Activated naive CD8-positive, alpha-beta T cell treated with anti-CD3 and anti-CD28 coated beads for 36 hours (primary cell): ENCODE data around the gene RNU1-4. TPM values are rescaled to one million over a fixed set of nuclear protein-coding genes. Genes with fewer than 3 reads are reported as not detected.
"Not testable (repeated sequence)": the region's sequence is repeated elsewhere in the genome, so short reads cannot be mapped to it uniquely, and the experiment has no call there.

Experiments
- DNase-seq: peaks from one replicate; pipeline ENCODE4 v3.0.0; 2021
- H3K27ac Mint-ChIP-seq: one replicate; pipeline ENCODE4 v1.8.0; 2022; ENCODE audit warnings: mild to moderate bottlenecking, moderate library complexity, mixed read lengths
- H3K27me3 Mint-ChIP-seq: one replicate; pipeline ENCODE4 v1.8.0; 2022; ENCODE audit warnings: mild to moderate bottlenecking, mixed read lengths
- H3K36me3 Mint-ChIP-seq: one replicate; pipeline ENCODE4 v1.8.0; 2021; ENCODE audit warnings: mild to moderate bottlenecking, mixed read lengths
- H3K4me1 Mint-ChIP-seq: one replicate; pipeline ENCODE4 v1.8.0; 2021; ENCODE audit warnings: mixed read lengths
- H3K4me3 Mint-ChIP-seq: one replicate; pipeline ENCODE4 v1.8.0; 2022; ENCODE audit warnings: mild to moderate bottlenecking, moderate library complexity, mixed read lengths
- H3K9me3 Mint-ChIP-seq: one replicate; pipeline ENCODE4 v1.8.0; 2022; ENCODE audit warnings: mixed read lengths
- total RNA-seq, 2 experiments: library from RNA; stranded (reverse); gene quantifications; one replicate each; pipeline ENCODE4 v1.2.3, GENCODE V29; 2021

RNU1-4 gene
- total RNA-seq, 2 experiments from 2014 or later: 874 to 961 TPM

GRCh38 chr1:16770139-16770759 is 29.9 kb downstream of the RNU1-4 start:
- not testable (repeated sequence) for H3K9me3 Mint-ChIP-seq, H3K27ac Mint-ChIP-seq, H3K36me3 Mint-ChIP-seq, DNase-seq, H3K4me1 Mint-ChIP-seq, H3K4me3 Mint-ChIP-seq
- peaks cover 31% of the 10 kb centered on the region for H3K27me3 Mint-ChIP-seq

GRCh38 chr1:16770896-16771446 is 30.7 kb downstream of the RNU1-4 start:
- not testable (repeated sequence) for H3K9me3 Mint-ChIP-seq, H3K4me3 Mint-ChIP-seq, H3K4me1 Mint-ChIP-seq, H3K36me3 Mint-ChIP-seq, DNase-seq, H3K27ac Mint-ChIP-seq
- H3K27me3 Mint-ChIP-seq: peaks cover 27% of the 10 kb centered on the region

GRCh38 chr1:16772275-16773204 is 32.2 kb downstream of the RNU1-4 start:
- not testable (repeated sequence) for H3K36me3 Mint-ChIP-seq

GRCh38 chr1:16773205-16773596 is 32.9 kb downstream of the RNU1-4 start:
- not testable (repeated sequence) for H3K9me3 Mint-ChIP-seq, DNase-seq, H3K27ac Mint-ChIP-seq, H3K4me1 Mint-ChIP-seq, H3K36me3 Mint-ChIP-seq, H3K4me3 Mint-ChIP-seq
- peaks cover 27% of the 10 kb centered on the region for H3K27me3 Mint-ChIP-seq

More at GRCh38 chr1:16772275-16773204, 32.2 kb downstream of the RNU1-4 start:
- H3K4me3 Mint-ChIP-seq, DNase-seq, H3K9me3 Mint-ChIP-seq, H3K4me1 Mint-ChIP-seq, H3K27ac Mint-ChIP-seq: not testable (repeated sequence)
- H3K27me3 Mint-ChIP-seq: peaks cover 20% of the 10 kb centered on the region

- H3K9me3 Mint-ChIP-seq: not testable (repeated sequence)
Observed at GRCh38 chr1:16773723-16774122, 33.4 kb downstream of the RNU1-4 start.

GRCh38 chr1:16774773-16775172 is 34.5 kb downstream of the RNU1-4 start:
- H3K4me3 Mint-ChIP-seq, H3K36me3 Mint-ChIP-seq, DNase-seq, H3K27ac Mint-ChIP-seq, H3K4me1 Mint-ChIP-seq, H3K9me3 Mint-ChIP-seq: not testable (repeated sequence)
- peaks cover 31% of the 10 kb centered on the region for H3K27me3 Mint-ChIP-seq

More at GRCh38 chr1:16773723-16774122, 33.4 kb downstream of the RNU1-4 start:
- not testable (repeated sequence) for H3K4me3 Mint-ChIP-seq, H3K4me1 Mint-ChIP-seq, H3K27ac Mint-ChIP-seq, H3K36me3 Mint-ChIP-seq, DNase-seq
- peaks cover 27% of the 10 kb centered on the region for H3K27me3 Mint-ChIP-seq

GRCh38 chr1:16775290-16775689 is 35.0 kb downstream of the RNU1-4 start:
- not testable (repeated sequence) for H3K4me1 Mint-ChIP-seq, H3K9me3 Mint-ChIP-seq, H3K4me3 Mint-ChIP-seq, H3K36me3 Mint-ChIP-seq, H3K27ac Mint-ChIP-seq, DNase-seq
- peaks cover 28% of the 10 kb centered on the region for H3K27me3 Mint-ChIP-seq

GRCh38 chr1:16776248-16776647 is 35.9 kb downstream of the RNU1-4 start:
- not testable (repeated sequence) for H3K9me3 Mint-ChIP-seq, H3K4me1 Mint-ChIP-seq, H3K36me3 Mint-ChIP-seq, H3K4me3 Mint-ChIP-seq, H3K27ac Mint-ChIP-seq, DNase-seq
- peaks cover 28% of the 10 kb centered on the region for H3K27me3 Mint-ChIP-seq

GRCh38 chr1:16776835-16777234 is 36.5 kb downstream of the RNU1-4 start:
- H3K27ac Mint-ChIP-seq: not testable (repeated sequence)

GRCh38 chr1:16777821-16778220 is 37.5 kb downstream of the RNU1-4 start:
- H3K4me1 Mint-ChIP-seq, H3K4me3 Mint-ChIP-seq, H3K9me3 Mint-ChIP-seq, DNase-seq, H3K27ac Mint-ChIP-seq, H3K36me3 Mint-ChIP-seq: not testable (repeated sequence)
- peaks cover 20% of the 10 kb centered on the region for H3K27me3 Mint-ChIP-seq

More at GRCh38 chr1:16776835-16777234, 36.5 kb downstream of the RNU1-4 start:
- not testable (repeated sequence) for H3K9me3 Mint-ChIP-seq, H3K4me3 Mint-ChIP-seq, H3K36me3 Mint-ChIP-seq, H3K4me1 Mint-ChIP-seq, DNase-seq
- peaks cover 28% of the 10 kb centered on the region for H3K27me3 Mint-ChIP-seq

- not testable (repeated sequence) for H3K36me3 Mint-ChIP-seq, H3K4me1 Mint-ChIP-seq, H3K9me3 Mint-ChIP-seq, H3K27ac Mint-ChIP-seq, DNase-seq, H3K4me3 Mint-ChIP-seq
- peaks cover 12% of the 10 kb centered on the region for H3K27me3 Mint-ChIP-seq
Observed at GRCh38 chr1:16779525-16779924, 39.2 kb downstream of the RNU1-4 start.

GRCh38 chr1:16781033-16781432 is 40.7 kb downstream of the RNU1-4 start:
- peaks cover 12% of the 10 kb centered on the region for H3K27me3 Mint-ChIP-seq
- H3K9me3 Mint-ChIP-seq, H3K4me1 Mint-ChIP-seq, DNase-seq, H3K4me3 Mint-ChIP-seq, H3K36me3 Mint-ChIP-seq, H3K27ac Mint-ChIP-seq: not testable (repeated sequence)

GRCh38 chr1:16781625-16782024 is 41.3 kb downstream of the RNU1-4 start:
- H3K4me3 Mint-ChIP-seq, H3K9me3 Mint-ChIP-seq, H3K4me1 Mint-ChIP-seq, H3K36me3 Mint-ChIP-seq, H3K27ac Mint-ChIP-seq, DNase-seq: not testable (repeated sequence)
- H3K27me3 Mint-ChIP-seq: peaks cover 16% of the 10 kb centered on the region

- not testable (repeated sequence) for H3K27ac Mint-ChIP-seq, DNase-seq, H3K4me1 Mint-ChIP-seq, H3K4me3 Mint-ChIP-seq, H3K36me3 Mint-ChIP-seq, H3K9me3 Mint-ChIP-seq
- H3K27me3 Mint-ChIP-seq: peaks cover 10% of the 10 kb centered on the region
Observed at GRCh38 chr1:16784955-16785354, 44.6 kb downstream of the RNU1-4 start.

GRCh38 chr1:16786362-16786761 is 46.0 kb downstream of the RNU1-4 start:
- H3K4me1 Mint-ChIP-seq, H3K36me3 Mint-ChIP-seq, H3K4me3 Mint-ChIP-seq, H3K27ac Mint-ChIP-seq, H3K9me3 Mint-ChIP-seq, DNase-seq: not testable (repeated sequence)
- peaks cover 10% of the 10 kb centered on the region for H3K27me3 Mint-ChIP-seq
